HEK293 (cell line): ENCODE results near the gene NPAS2.

Experiments used
- CTCF ChIP-seq: fragments of 450-650 bp; formaldehyde crosslinking; IDR thresholded peaks from 2 replicates; pipeline ENCODE4 v1.5.1; 2016; ENCODE audit warnings: missing biosample characterization, missing genetic modification characterization
- YY1 ChIP-seq: fragments of 450-650 bp; formaldehyde crosslinking; IDR thresholded peaks from 2 replicates; pipeline ENCODE4 v1.5.1; 2018; ENCODE audit warnings: missing biosample characterization, missing genetic modification characterization
- ZFP3 ChIP-seq: fragments of 450-650 bp; formaldehyde crosslinking; IDR thresholded peaks from 2 replicates; pipeline ENCODE4 v1.5.1; 2016; ENCODE audit warnings: low read depth, missing biosample characterization, missing genetic modification characterization
- ZNF18 ChIP-seq: fragments of 450-650 bp; formaldehyde crosslinking; IDR thresholded peaks from 2 replicates; pipeline ENCODE4 v1.5.1; 2016; ENCODE audit warnings: missing biosample characterization, missing genetic modification characterization
- ZNF501 ChIP-seq: fragments of 450-650 bp; formaldehyde crosslinking; IDR thresholded peaks from 2 replicates; pipeline ENCODE4 v1.5.1; 2016; ENCODE audit warnings: missing biosample characterization, missing genetic modification characterization
- ZNF629 ChIP-seq: fragments of 450-650 bp; formaldehyde crosslinking; IDR thresholded peaks from 2 replicates; pipeline ENCODE4 v1.5.1; 2017; ENCODE audit warnings: missing biosample characterization, missing genetic modification characterization

- no peak for TF ChIP-seq CTCF (tag by site-specific recombination)
- TF ChIP-seq YY1 (tag by site-specific recombination): no peak
- no peak for TF ChIP-seq ZNF18 (tag by site-specific recombination)
- no peak for TF ChIP-seq ZNF501 (tag by site-specific recombination)
- TF ChIP-seq ZFP3 (tag by site-specific recombination): no peak
- TF ChIP-seq ZNF629 (tag by site-specific recombination): no peak
Measured at GRCh38 chr2:100980046-100980445, 160.1 kb downstream of the NPAS2 start.
